BLaER1 (cell line): ENCODE measurements around the gene DPP4.
"Not testable (repeated sequence)": the region's sequence is repeated elsewhere in the genome, so short reads cannot be mapped to it uniquely, and the experiment has no call there.

Source experiments
- H3K27ac ChIP-seq: shearing (Covaris generic); formaldehyde crosslinking; 2 replicates; pipeline ENCODE4 v1.8.1; 2022
- H3K27me3 ChIP-seq: shearing (Covaris generic); formaldehyde crosslinking; 2 replicates; pipeline ENCODE4 v1.8.1; 2022
- H3K36me3 ChIP-seq: shearing (Covaris generic); formaldehyde crosslinking; 2 replicates; pipeline ENCODE4 v1.8.1; 2022
- H3K4me1 ChIP-seq: shearing (Covaris generic); formaldehyde crosslinking; 2 replicates; pipeline ENCODE4 v1.8.1; 2022
- H3K4me2 ChIP-seq: shearing (Covaris generic); formaldehyde crosslinking; 2 replicates; pipeline ENCODE4 v1.8.1; 2022
- H3K4me3 ChIP-seq: shearing (Covaris generic); formaldehyde crosslinking; 2 replicates; pipeline ENCODE4 v1.8.1; 2022
- H3K9ac ChIP-seq: shearing (Covaris generic); formaldehyde crosslinking; 2 replicates; pipeline ENCODE4 v1.8.1; 2022
- H3K9me3 ChIP-seq: shearing (Covaris generic); formaldehyde crosslinking; 2 replicates; pipeline ENCODE4 v1.8.1; 2022
- H4K20me1 ChIP-seq: shearing (Covaris generic); formaldehyde crosslinking; 2 replicates; pipeline ENCODE4 v1.8.1; 2022
- Cebpa-rat ChIP-seq: shearing (Covaris generic); IDR thresholded peaks from 2 replicates; pipeline ENCODE4 v1.8.1; 2022

Gene DPP4

GRCh38 chr2:161981679-161982250, 92.2 kb downstream of the DPP4 start:
- Histone ChIP-seq H3K4me2 (no peak overlapping the region), H3K4me3 (no peak overlapping the region), H3K27me3 (no peaks in the 10 kb centered on the region), H3K9ac (no peak overlapping the region), H3K4me1 (peaks cover 5% of the 10 kb centered on the region; the same call in 1 of the 2 replicates), H4K20me1 (no peaks in the 10 kb centered on the region), H3K27ac (no peak overlapping the region), H3K36me3 (no peaks in the 10 kb centered on the region), H3K9me3 (no peaks in the 10 kb centered on the region)
- TF ChIP-seq Cebpa-rat = no peak

DNA sequence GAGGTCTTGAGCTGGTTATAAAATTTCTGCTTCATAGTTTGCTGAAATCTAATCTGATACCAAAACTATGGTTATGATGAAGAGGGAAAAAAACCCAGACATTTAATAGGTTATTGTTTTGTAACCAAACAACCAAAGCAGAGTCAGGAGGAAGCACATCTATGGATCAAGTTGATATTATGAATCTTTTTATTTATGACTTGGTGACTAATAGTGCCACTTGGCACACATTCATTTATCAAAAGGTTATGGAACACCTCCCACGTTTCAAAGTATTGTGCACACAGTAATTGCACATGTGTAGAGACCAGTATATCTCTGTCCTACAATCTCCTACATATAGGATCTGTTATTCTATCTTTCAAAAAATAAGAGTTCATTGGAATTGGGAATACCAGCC, 93.0 kb downstream of the DPP4 start:
- Histone ChIP-seq H3K36me3 (no peaks in the 10 kb centered on the region), H3K9me3 (no peaks in the 10 kb centered on the region), H3K27me3 (no peaks in the 10 kb centered on the region), H3K4me2 (no peak overlapping the region), H4K20me1 (no peaks in the 10 kb centered on the region), H3K4me3 (no peak overlapping the region), H3K27ac (no peak overlapping the region), H3K4me1 (peaks cover 5% of the 10 kb centered on the region; the same call in 1 of the 2 replicates), H3K9ac (no peak overlapping the region)
- TF ChIP-seq Cebpa-rat = no peak

- Histone ChIP-seq H3K27ac (no peak overlapping the region), H3K4me3 (no peak overlapping the region), H3K4me2 (peak overlapping the region; percentile 3; the same call in 1 of the 2 replicates), H3K36me3 (no peaks in the 10 kb centered on the region), H4K20me1 (no peaks in the 10 kb centered on the region), H3K9ac (no peak overlapping the region), H3K9me3 (no peaks in the 10 kb centered on the region), H3K4me1 (peaks cover 5% of the 10 kb centered on the region; the same call in 1 of the 2 replicates), H3K27me3 (no peaks in the 10 kb centered on the region)
- no peak for TF ChIP-seq Cebpa-rat
Measured at GRCh38 chr2:161979490-161979889, 94.5 kb downstream of the DPP4 start.

GRCh38 chr2:161977926-161978325, 96.1 kb downstream of the DPP4 start:
- H3K4me3 ChIP-seq, H4K20me1 ChIP-seq, H3K27me3 ChIP-seq: not testable (repeated sequence)

GRCh38 chr2:161976917-161977316, 97.1 kb downstream of the DPP4 start:
- H4K20me1 ChIP-seq = no peaks in the 10 kb centered on the region
- no peak overlapping the region for H3K4me2 ChIP-seq
- no peak for TF ChIP-seq Cebpa-rat
- no peak overlapping the region for H3K4me3 ChIP-seq
- no peaks in the 10 kb centered on the region for H3K36me3 ChIP-seq
- no peak overlapping the region for H3K27ac ChIP-seq
- H3K4me1 ChIP-seq = peaks cover 5% of the 10 kb centered on the region; the same call in 1 of the 2 replicates
- no peaks in the 10 kb centered on the region for H3K27me3 ChIP-seq
- H3K9me3 ChIP-seq = no peaks in the 10 kb centered on the region
- no peak overlapping the region for H3K9ac ChIP-seq

More at GRCh38 chr2:161977926-161978325, 96.1 kb downstream of the DPP4 start:
- H3K4me2 ChIP-seq, H3K9ac ChIP-seq, H3K36me3 ChIP-seq, H3K9me3 ChIP-seq, H3K4me1 ChIP-seq, H3K27ac ChIP-seq: not testable (repeated sequence)

GRCh38 chr2:161976295-161976694, 97.7 kb downstream of the DPP4 start:
- H3K4me2 ChIP-seq = no peak overlapping the region
- H3K9me3 ChIP-seq = no peaks in the 10 kb centered on the region
- no peaks in the 10 kb centered on the region for H3K36me3 ChIP-seq
- H3K4me1 ChIP-seq = peaks cover 5% of the 10 kb centered on the region; the same call in 1 of the 2 replicates
- no peak for TF ChIP-seq Cebpa-rat
- H3K27me3 ChIP-seq = no peaks in the 10 kb centered on the region
- no peak overlapping the region for H3K27ac ChIP-seq
- no peak overlapping the region for H3K4me3 ChIP-seq
- no peaks in the 10 kb centered on the region for H4K20me1 ChIP-seq
- H3K9ac ChIP-seq = no peak overlapping the region

DNA sequence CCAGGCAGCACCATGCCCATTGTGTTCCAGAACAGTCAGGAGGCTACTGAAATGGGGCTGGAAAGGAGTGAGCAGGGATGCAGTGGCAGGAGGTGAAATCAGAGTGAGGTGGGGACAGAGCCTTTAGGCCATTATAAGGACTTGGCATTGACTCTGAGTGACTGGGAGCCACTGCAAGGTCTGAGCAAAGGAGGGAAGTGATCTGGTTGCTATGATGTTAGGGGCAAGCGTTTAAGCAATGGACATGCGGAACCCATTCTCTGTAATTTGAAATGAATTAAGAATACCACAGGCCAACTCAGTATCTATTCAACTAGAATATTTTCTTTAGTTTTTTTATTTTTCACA, 98.2 kb downstream of the DPP4 start:
- H3K27ac ChIP-seq = no peak overlapping the region
- no peaks in the 10 kb centered on the region for H3K27me3 ChIP-seq
- H3K9ac ChIP-seq = no peak overlapping the region
- no peak overlapping the region for H3K4me3 ChIP-seq
- H3K9me3 ChIP-seq = no peaks in the 10 kb centered on the region
- peaks cover 5% of the 10 kb centered on the region; the same call in 1 of the 2 replicates for H3K4me1 ChIP-seq
- no peak overlapping the region for H3K4me2 ChIP-seq
- no peaks in the 10 kb centered on the region for H4K20me1 ChIP-seq
- no peaks in the 10 kb centered on the region for H3K36me3 ChIP-seq
- TF ChIP-seq Cebpa-rat = no peak

DNA sequence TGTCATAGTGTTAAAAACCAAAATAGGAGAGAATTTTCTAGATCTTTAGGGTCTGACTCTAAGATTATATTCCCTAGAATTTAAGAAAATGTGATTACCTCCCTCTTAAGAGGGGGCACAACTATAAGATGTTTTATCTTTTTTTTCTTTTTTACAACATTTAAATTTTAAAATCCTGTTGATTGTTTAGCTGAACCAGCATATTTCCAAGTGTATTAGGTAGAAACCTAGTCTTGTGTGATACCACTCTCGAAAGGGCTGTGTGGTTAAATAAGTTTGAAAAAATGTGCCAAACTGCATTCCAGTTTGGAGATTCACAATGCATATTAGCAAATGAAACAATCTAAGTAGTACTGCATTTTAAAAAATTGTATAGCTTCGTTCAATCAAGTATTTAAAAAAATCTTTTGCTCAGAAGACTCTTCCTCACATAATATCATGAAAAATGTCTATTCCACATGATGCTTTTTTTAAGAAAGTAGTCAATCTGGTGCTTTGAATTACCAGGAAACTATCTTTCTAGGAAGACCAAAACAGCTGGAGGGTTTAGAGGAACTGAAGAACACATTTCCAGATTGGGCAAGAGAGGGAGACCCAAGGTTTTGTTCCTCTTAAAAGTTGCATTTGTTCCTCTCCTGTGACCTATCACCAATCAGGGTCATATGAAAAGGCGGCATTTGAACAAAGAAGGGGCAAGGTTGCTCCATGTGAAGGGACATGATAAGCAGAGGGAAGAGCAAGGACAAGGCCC, 98.8 kb downstream of the DPP4 start:
- Histone ChIP-seq H3K36me3 (no peaks in the 10 kb centered on the region), H3K4me2 (no peak overlapping the region), H3K9ac (no peak overlapping the region), H3K27ac (no peak overlapping the region), H3K9me3 (no peaks in the 10 kb centered on the region), H4K20me1 (no peaks in the 10 kb centered on the region), H3K27me3 (no peaks in the 10 kb centered on the region), H3K4me3 (no peak overlapping the region), H3K4me1 (peaks cover 5% of the 10 kb centered on the region; the same call in 1 of the 2 replicates)
- no peak for TF ChIP-seq Cebpa-rat

DNA sequence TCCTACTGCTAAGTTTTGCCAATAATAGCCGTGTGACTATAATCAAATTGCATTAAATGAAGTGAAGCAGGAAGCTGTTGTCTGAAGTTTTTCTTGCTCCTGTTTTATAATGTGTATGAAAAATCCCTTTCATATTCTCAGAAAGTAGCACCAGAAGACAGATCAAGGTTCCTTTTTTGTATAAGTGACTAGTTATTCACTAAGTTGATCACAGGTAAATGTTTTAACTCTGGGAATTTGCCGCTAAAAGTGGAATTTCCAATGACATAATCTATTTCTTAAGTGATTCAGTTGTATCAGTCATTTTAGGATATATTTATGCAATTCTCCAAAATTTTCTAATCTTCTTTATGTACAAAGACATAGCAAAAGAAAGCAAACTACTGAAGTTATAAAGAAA, 99.6 kb downstream of the DPP4 start:
- H3K4me3 ChIP-seq = no peak overlapping the region
- no peak for TF ChIP-seq Cebpa-rat
- no peak overlapping the region for H3K9ac ChIP-seq
- no peaks in the 10 kb centered on the region for H3K9me3 ChIP-seq
- no peaks in the 10 kb centered on the region for H3K36me3 ChIP-seq
- H4K20me1 ChIP-seq = no peaks in the 10 kb centered on the region
- no peak overlapping the region for H3K4me2 ChIP-seq
- peaks cover 3% of the 10 kb centered on the region; the same call in 1 of the 2 replicates for H3K4me1 ChIP-seq
- H3K27ac ChIP-seq = no peak overlapping the region
- no peaks in the 10 kb centered on the region for H3K27me3 ChIP-seq

DNA sequence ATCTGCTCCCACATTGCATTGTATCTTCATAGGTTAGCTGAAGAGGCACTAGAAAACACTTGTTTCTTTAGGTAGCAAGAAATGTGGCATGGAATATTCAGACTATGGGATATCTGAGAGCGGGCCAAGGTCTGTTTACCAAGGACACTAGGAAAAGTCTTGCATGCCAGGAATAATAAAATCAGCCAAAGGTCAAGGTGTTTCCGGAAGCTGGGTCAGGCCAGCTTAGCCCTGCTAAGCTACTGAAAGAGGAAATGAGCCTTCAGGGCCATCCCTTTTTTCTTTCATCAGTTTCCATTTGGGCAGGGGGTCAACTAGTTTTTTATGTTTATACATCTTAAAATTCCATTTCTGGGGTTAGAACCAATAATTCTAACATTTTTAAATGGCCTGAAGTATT, 101.1 kb downstream of the DPP4 start:
- H3K36me3 ChIP-seq = no peaks in the 10 kb centered on the region
- no peaks in the 10 kb centered on the region for H3K4me1 ChIP-seq
- no peak overlapping the region for H3K9ac ChIP-seq
- no peaks in the 10 kb centered on the region for H3K27me3 ChIP-seq
- H3K4me2 ChIP-seq = no peak overlapping the region
- TF ChIP-seq Cebpa-rat = no peak
- H3K4me3 ChIP-seq = no peak overlapping the region
- no peaks in the 10 kb centered on the region for H4K20me1 ChIP-seq
- no peaks in the 10 kb centered on the region for H3K9me3 ChIP-seq
- no peak overlapping the region for H3K27ac ChIP-seq
